Hematopoietic multipotent progenitor cell treated with erythropoietin and hydrocortisone succinate and interleukin-3 and kit ligand, for 4 days (in vitro differentiated cells): ENCODE measurements around the gene FGFBP1.
A peak's percentile ranks its signal among the peaks of the same experiment; 100 is the strongest.

Experiments
- DNase-seq: peaks from one replicate; pipeline ENCODE4 v3.0.0-alpha.2; 2015

The FGFBP1 gene

GRCh38 chr4:15910155-15910940 is 28.2 kb downstream of the FGFBP1 start:
- no peak for DNase-seq

- DNase-seq, result no peak
Observed at GRCh38 chr4:15907430-15907829, 31.1 kb downstream of the FGFBP1 start.

GRCh38 chr4:15906020-15906443 is 32.5 kb downstream of the FGFBP1 start:
- peak; percentile 45 for DNase-seq

GRCh38 chr4:15902746-15903145 is 35.8 kb downstream of the FGFBP1 start:
- peak; percentile 72 for DNase-seq

GRCh38 chr4:15901998-15902397 is 36.5 kb downstream of the FGFBP1 start:
- DNase-seq, result peak; percentile 12

GRCh38 chr4:15901007-15901406 is 37.5 kb downstream of the FGFBP1 start:
- DNase-seq, result no peak

- DNase-seq, result no peak
Observed at GRCh38 chr4:15899511-15899910, 39.0 kb downstream of the FGFBP1 start.

- no peak for DNase-seq
Observed at GRCh38 chr4:15898902-15899301, 39.6 kb downstream of the FGFBP1 start.

GRCh38 chr4:15897577-15897976 is 41.0 kb downstream of the FGFBP1 start:
- no peak for DNase-seq

GRCh38 chr4:15894921-15895916 is 43.3 kb downstream of the FGFBP1 start:
- DNase-seq, result no peak

- no peak for DNase-seq
Observed at GRCh38 chr4:15894393-15894792, 44.1 kb downstream of the FGFBP1 start.

- DNase-seq, result no peak
Observed at GRCh38 chr4:15893962-15894361, 44.6 kb downstream of the FGFBP1 start.

- no peak for DNase-seq
Observed at GRCh38 chr4:15891312-15891711, 47.2 kb downstream of the FGFBP1 start.

GRCh38 chr4:15890246-15890829 is 48.2 kb downstream of the FGFBP1 start:
- DNase-seq, result no peak

GRCh38 chr4:15888515-15888914 is 50.0 kb downstream of the FGFBP1 start:
- DNase-seq, result peak; percentile 20
